Hepatocyte (in vitro differentiated cells): Measurements from ENCODE around the gene CMTM4. TPM values are rescaled to one million over a fixed set of nuclear protein-coding genes. Genes with fewer than 3 reads are reported as not detected.
A peak's percentile ranks its signal among the peaks of the same experiment; 100 is the strongest.
"Not testable (repeated sequence)": the region's sequence is repeated elsewhere in the genome, so short reads cannot be mapped to it uniquely, and the experiment has no call there.

ENCODE experiments used
- DNase-seq: peaks from one replicate; pipeline ENCODE4 v3.0.0-alpha.2; 2016; ENCODE audit warnings: low spot score
- H2AFZ ChIP-seq: fragments of 200-600 bp; sonication (generic); 2 replicates; pipeline ENCODE4 v1.6.0; 2016; ENCODE audit warnings: antibody characterized with exemption, mild to moderate bottlenecking
- H3K27ac ChIP-seq: fragments of 200-600 bp; sonication (generic); 2 replicates; pipeline ENCODE4 v1.5.1; 2016; ENCODE audit warnings: mild to moderate bottlenecking
- H3K27me3 ChIP-seq: fragments of 200-600 bp; sonication (generic); 2 replicates; pipeline ENCODE4 v1.6.1; 2016
- H3K36me3 ChIP-seq: fragments of 200-600 bp; sonication (generic); replicated peaks from 2 replicates; pipeline ENCODE4 v1.5.1; 2016; ENCODE audit warnings: low read depth; ENCODE audit not compliant: insufficient read depth
- H3K4me1 ChIP-seq: fragments of 200-600 bp; sonication (generic); 2 replicates; pipeline ENCODE4 v1.5.1; 2016; ENCODE audit warnings: mild to moderate bottlenecking, moderate library complexity; ENCODE audit not compliant: insufficient read depth
- H3K4me2 ChIP-seq: fragments of 200-600 bp; sonication (generic); 2 replicates; pipeline ENCODE4 v1.6.0; 2016
- H3K4me3 ChIP-seq: fragments of 200-600 bp; sonication (generic); 2 replicates; pipeline ENCODE4 v1.5.1; 2016; ENCODE audit warnings: mild to moderate bottlenecking
- H3K79me2 ChIP-seq: fragments of 200-600 bp; sonication (generic); 2 replicates; pipeline ENCODE4 v1.6.0; 2017; ENCODE audit warnings: mild to moderate bottlenecking
- H3K9me2 ChIP-seq: fragments of 200-600 bp; sonication (generic); replicated peaks from 2 replicates; pipeline ENCODE4 v1.6.0; 2017; ENCODE audit warnings: mild to moderate bottlenecking; ENCODE audit not compliant: insufficient read depth
- H3K9me3 ChIP-seq: fragments of 200-600 bp; sonication (generic); 2 replicates; pipeline ENCODE4 v1.5.1; 2016; ENCODE audit warnings: low read depth, mild to moderate bottlenecking
- H4K20me1 ChIP-seq: fragments of 200-600 bp; sonication (generic); 2 replicates; pipeline ENCODE4 v1.6.0; 2016; ENCODE audit warnings: mild to moderate bottlenecking; ENCODE audit not compliant: insufficient read depth, poor library complexity, severe bottlenecking
- CTCF ChIP-seq: fragments of 200-600 bp; sonication (generic); IDR thresholded peaks from 2 replicates; pipeline ENCODE4 v1.5.1; 2016; ENCODE audit warnings: antibody characterized with exemption, mild to moderate bottlenecking; ENCODE audit not compliant: poor library complexity
- EZH2 ChIP-seq: fragments of 200-600 bp; sonication (generic); IDR thresholded peaks from 2 replicates; pipeline ENCODE4 v1.6.1; 2016; ENCODE audit warnings: antibody characterized with exemption, mild to moderate bottlenecking, borderline replicate concordance
- EZH2phosphoT487 ChIP-seq: fragments of 200-600 bp; sonication (generic); IDR thresholded peaks from one replicate; pipeline ENCODE4 v1.6.1; 2018; ENCODE audit warnings: antibody characterized with exemption, mild to moderate bottlenecking, low read depth, moderate library complexity; ENCODE audit not compliant: unreplicated experiment, severe bottlenecking
- WGBS: methylation state at CpG from one replicate; pipeline ENCODE4 v1.1.6; 2016; ENCODE audit warnings: low lambda C conversion rate; ENCODE audit errors: missing lambda C conversion rate; 5-methylcytosine and 5-hydroxymethylcytosine counted together
- polyA plus RNA-seq: library from polyadenylated mRNA; unstranded; fragments of >200 nt; fragmentation: Nextera tagmentation; extraction: Ambion mirVana; gene quantifications from 2 replicates; pipeline ENCODE4 v1.2.1, GENCODE V29; 2016
- total RNA-seq: library from RNA; depleted of rRNA; stranded (reverse); fragments of >200 nt; gene quantifications from 2 replicates; pipeline ENCODE4 v1.2.3, GENCODE V29; 2014

The CMTM4 gene
- total and polyA plus RNA-seq, 2 experiments from 2014 or later, result 19.2 to 77.9 TPM

DNA sequence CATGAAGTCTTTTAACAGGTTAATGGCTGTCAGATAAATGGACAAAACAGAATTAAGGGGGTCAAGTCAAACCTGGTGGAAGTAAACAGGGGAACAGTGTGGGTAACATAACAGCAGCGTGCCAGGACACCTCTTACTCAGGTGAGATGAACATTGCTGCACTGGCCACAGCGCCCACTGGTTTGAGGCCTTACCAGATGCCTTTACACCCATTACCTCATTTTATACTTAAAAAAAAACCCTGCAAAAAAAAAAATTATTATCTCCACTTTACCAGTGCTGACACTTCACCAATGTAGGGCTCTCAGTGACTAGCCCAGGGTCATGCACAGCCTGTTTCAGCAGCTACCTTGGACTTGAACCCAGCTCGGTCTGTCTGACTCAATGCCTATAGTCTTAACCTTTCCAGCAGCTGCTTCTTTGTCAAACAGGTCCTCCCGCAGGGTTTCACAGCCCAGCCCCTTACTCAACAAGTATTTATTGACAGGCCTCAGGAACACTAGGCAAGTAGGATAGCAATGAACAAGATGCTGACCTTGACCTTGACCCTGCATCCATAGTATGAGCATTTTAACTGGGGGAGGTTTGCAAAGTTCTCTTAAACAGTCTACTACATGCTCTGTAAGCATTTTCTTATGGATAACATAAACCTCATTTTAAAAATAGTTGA lies 61.9 kb downstream of the CMTM4 start:
- H3K27ac ChIP-seq, result no peak overlapping the region
- WGBS, result 81% methylated on average over 4 of the region's 4 CpGs
- peaks cover 12% of the 10 kb centered on the region for H3K79me2 ChIP-seq

DNA sequence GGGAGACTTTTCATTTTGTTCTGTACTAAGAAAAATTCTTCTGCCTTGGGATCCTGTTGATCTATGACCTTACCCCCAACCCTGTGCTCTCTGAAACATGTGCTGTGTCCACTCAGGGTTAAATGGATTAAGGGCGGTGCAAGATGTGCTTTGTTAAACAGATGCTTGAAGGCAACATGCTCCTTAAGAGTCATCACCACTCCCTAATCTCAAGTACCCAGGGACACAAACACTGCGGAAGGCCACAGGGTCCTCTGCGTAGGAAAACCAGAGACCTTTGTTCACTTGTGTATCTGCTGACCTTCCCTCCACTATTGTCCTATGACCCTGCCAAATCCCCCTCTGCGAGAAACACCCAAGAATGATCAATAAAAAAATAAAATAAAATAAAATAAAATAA lies 65.0 kb downstream of the CMTM4 start:
- 86% methylated on average over 3 of the region's 4 CpGs for WGBS

More for the DNA sequence above, 61.9 kb downstream of the CMTM4 start:
- Histone ChIP-seq H3K4me3 (no peak overlapping the region), H4K20me1 (no peaks in the 10 kb centered on the region), H3K9me2 (no peaks in the 10 kb centered on the region), H3K4me1 (no peaks in the 10 kb centered on the region), H3K27me3 (no peaks in the 10 kb centered on the region), H3K36me3 (no peaks in the 10 kb centered on the region), H2AFZ (no peak overlapping the region), H3K9me3 (no peaks in the 10 kb centered on the region), H3K4me2 (no peak overlapping the region)
- TF ChIP-seq EZH2phosphoT487 (no peak), CTCF (no peak), EZH2 (no peak)
- DNase-seq, result no peak

GRCh38 chr16:66630561-66631260 lies 65.8 kb downstream of the CMTM4 start:
- not testable (repeated sequence) for H3K27me3 ChIP-seq, H3K27ac ChIP-seq, H2AFZ ChIP-seq, H3K4me1 ChIP-seq, H4K20me1 ChIP-seq, H3K36me3 ChIP-seq, H3K79me2 ChIP-seq, H3K9me2 ChIP-seq, H3K9me3 ChIP-seq, H3K4me2 ChIP-seq, DNase-seq, H3K4me3 ChIP-seq
- WGBS, result 100% methylated on average over 6 of the region's 49 CpGs

More for the DNA sequence above, 65.0 kb downstream of the CMTM4 start:
- H3K27ac ChIP-seq, H3K27me3 ChIP-seq, H3K9me2 ChIP-seq, DNase-seq, H2AFZ ChIP-seq, H3K4me3 ChIP-seq, H3K9me3 ChIP-seq, H4K20me1 ChIP-seq, H3K4me2 ChIP-seq, H3K79me2 ChIP-seq, H3K36me3 ChIP-seq, H3K4me1 ChIP-seq: not testable (repeated sequence)

- Histone ChIP-seq H3K9me2 (no peaks in the 10 kb centered on the region), H3K27ac (no peak overlapping the region), H3K36me3 (no peaks in the 10 kb centered on the region), H3K4me1 (no peaks in the 10 kb centered on the region), H2AFZ (no peak overlapping the region), H3K4me3 (no peak overlapping the region), H3K4me2 (no peak overlapping the region), H3K27me3 (no peaks in the 10 kb centered on the region), H3K9me3 (no peaks in the 10 kb centered on the region), H3K79me2 (peaks cover 7% of the 10 kb centered on the region), H4K20me1 (peaks cover 2% of the 10 kb centered on the region)
- no peak for TF ChIP-seq CTCF
- no peak for TF ChIP-seq EZH2phosphoT487
- no peak for TF ChIP-seq EZH2
- 92% methylated on average over 5 of the region's 5 CpGs for WGBS
- DNase-seq, result no peak
Measured at GRCh38 chr16:66629856-66630255, 66.7 kb downstream of the CMTM4 start.

GRCh38 chr16:66627611-66628378 lies 68.7 kb downstream of the CMTM4 start:
- H3K9me2 ChIP-seq, DNase-seq, H3K79me2 ChIP-seq, H4K20me1 ChIP-seq, H3K9me3 ChIP-seq, H3K4me3 ChIP-seq, H3K36me3 ChIP-seq, H3K4me1 ChIP-seq, H3K27me3 ChIP-seq: not testable (repeated sequence)
- peak overlapping the region; percentile 75 for H3K27ac ChIP-seq
- 69% methylated on average over 17 of the region's 17 CpGs for WGBS
- peak overlapping the region; percentile 41 for H3K4me2 ChIP-seq
- peak overlapping the region; percentile 35 for H2AFZ ChIP-seq
